ENCODE measurements around the gene ANKLE1.

The ANKLE1 gene

GRCh38 chr19:17243830-17244617 is 37.7 kb upstream of the ANKLE1 start:
- TF ChIP-seq CTCF (IDR thresholded peaks at IDR 0.05) = no peak
- peak overlapping the region; percentile 98 for H3K4me3 ChIP-seq
- no peak for DNase-seq (ENCODE audit: low spot score)
- peak overlapping the region; percentile 61 to 91 for H3K27ac ChIP-seq

DNA sequence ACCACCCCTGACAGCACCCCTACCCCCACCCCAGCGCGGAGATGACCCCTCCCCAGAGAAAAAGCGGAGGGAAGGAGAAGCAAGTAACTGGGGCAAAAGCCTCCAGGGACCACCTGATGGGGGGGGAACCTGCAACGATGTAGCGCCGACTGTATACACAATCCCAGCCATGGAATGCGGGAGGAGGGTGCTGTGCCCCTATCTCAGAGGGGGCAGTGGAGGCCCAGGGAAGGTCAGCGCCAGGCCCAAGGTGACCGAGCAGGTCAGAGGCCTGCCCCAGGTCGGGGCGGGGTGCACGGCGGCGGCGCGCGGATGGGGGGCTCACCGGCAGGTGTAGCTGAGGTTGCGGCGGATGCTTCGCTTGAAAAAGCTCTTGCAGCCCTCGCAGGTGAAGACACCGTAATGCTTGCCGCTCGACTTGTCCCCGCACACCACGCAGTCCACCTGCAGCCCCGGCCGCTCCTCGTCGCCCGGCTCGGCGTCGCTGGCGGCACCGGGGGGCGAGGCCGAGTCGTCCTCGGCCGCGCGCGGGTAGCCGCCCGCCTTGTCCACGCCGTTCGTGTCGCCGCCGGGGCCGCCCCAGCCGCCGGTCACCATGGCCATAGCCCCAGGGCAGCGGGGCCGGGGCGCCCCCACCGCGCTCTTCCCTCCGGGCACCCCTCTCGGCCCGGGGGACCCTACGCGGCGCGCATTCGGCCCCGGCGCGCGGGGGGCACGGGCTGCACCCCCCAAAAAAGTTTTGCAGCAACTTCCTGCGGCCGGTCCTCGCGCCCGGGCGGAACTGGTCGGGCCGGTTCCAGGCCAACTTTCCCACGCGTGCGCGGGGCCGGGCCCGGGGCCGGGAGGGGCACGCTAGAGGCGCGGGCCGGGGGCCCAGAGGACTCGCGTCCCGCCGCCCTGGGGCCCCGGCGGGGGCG is 36.8 kb upstream of the ANKLE1 start:
- no peak for DNase-seq (ENCODE audit: low spot score)
- Histone ChIP-seq H3K4me3 (peak overlapping the region; percentile 98), H3K27ac (peak overlapping the region; percentile 61 to 91)
- no peak for TF ChIP-seq CTCF (IDR thresholded peaks at IDR 0.05)

- DNase-seq (ENCODE audit: low spot score) = no peak
- H3K27ac ChIP-seq = peak within 1 kb of the TSS; percentile 61 to 91
- H3K4me3 ChIP-seq = peak within 1 kb of the TSS; percentile 98
- no peak for TF ChIP-seq CTCF (IDR thresholded peaks at IDR 0.05)
Observed at GRCh38 chr19:17245535-17245984, 36.1 kb upstream of the ANKLE1 start, which contains the start of gene NR2F6. NR2F6 (minus strand) TSS chr19:17245919; CDS start chr19:17245220, 699 bp downstream.

- TF ChIP-seq CTCF (IDR thresholded peaks at IDR 0.05) = no peak
- Histone ChIP-seq H3K27ac (peak overlapping the region; percentile 52 to 91), H3K4me3 (peak overlapping the region; percentile 98)
- no peak for DNase-seq (ENCODE audit: low spot score)
Observed at GRCh38 chr19:17246681-17247425, 34.8 kb upstream of the ANKLE1 start.

- TF ChIP-seq CTCF (IDR thresholded peaks at IDR 0.05) = no peak
- no peak for DNase-seq (ENCODE audit: low spot score)
- no peak overlapping the region for H3K4me3 ChIP-seq
- H3K27ac ChIP-seq = no peak overlapping the region
Observed at GRCh38 chr19:17248011-17248776, 33.5 kb upstream of the ANKLE1 start.
